BLaER1 (cell line): ENCODE results near the gene TTBK2.

Source experiments
- H3K27ac ChIP-seq: shearing (Covaris generic); formaldehyde crosslinking; 2 replicates; pipeline ENCODE4 v1.8.1; 2022
- H3K27me3 ChIP-seq: shearing (Covaris generic); formaldehyde crosslinking; 2 replicates; pipeline ENCODE4 v1.8.1; 2022
- H3K36me3 ChIP-seq: shearing (Covaris generic); formaldehyde crosslinking; 2 replicates; pipeline ENCODE4 v1.8.1; 2022
- H3K4me1 ChIP-seq: shearing (Covaris generic); formaldehyde crosslinking; 2 replicates; pipeline ENCODE4 v1.8.1; 2022
- H3K4me2 ChIP-seq: shearing (Covaris generic); formaldehyde crosslinking; 2 replicates; pipeline ENCODE4 v1.8.1; 2022
- H3K4me3 ChIP-seq: shearing (Covaris generic); formaldehyde crosslinking; 2 replicates; pipeline ENCODE4 v1.8.1; 2022
- H3K9ac ChIP-seq: shearing (Covaris generic); formaldehyde crosslinking; 2 replicates; pipeline ENCODE4 v1.8.1; 2022
- H3K9me3 ChIP-seq: shearing (Covaris generic); formaldehyde crosslinking; 2 replicates; pipeline ENCODE4 v1.8.1; 2022
- H4K20me1 ChIP-seq: shearing (Covaris generic); formaldehyde crosslinking; 2 replicates; pipeline ENCODE4 v1.8.1; 2022
- Cebpa-rat ChIP-seq: shearing (Covaris generic); IDR thresholded peaks from 2 replicates; pipeline ENCODE4 v1.8.1; 2022

The TTBK2 gene

GRCh38 chr15:42879443-42879842, 41.1 kb downstream of the TTBK2 start:
- Histone ChIP-seq H3K4me2 (no peak overlapping the region), H3K27ac (no peak overlapping the region), H3K4me3 (no peak overlapping the region), H3K27me3 (no peaks in the 10 kb centered on the region), H3K9ac (no peak overlapping the region), H4K20me1 (0 out of 2 replicates have a peak, but pooled peaks cover 11% of the 10 kb centered on the region), H3K4me1 (no peaks in the 10 kb centered on the region), H3K36me3 (peaks cover 19% of the 10 kb centered on the region; the same call in 1 of the 2 replicates), H3K9me3 (peaks cover 16% of the 10 kb centered on the region)
- TF ChIP-seq Cebpa-rat = no peak

DNA sequence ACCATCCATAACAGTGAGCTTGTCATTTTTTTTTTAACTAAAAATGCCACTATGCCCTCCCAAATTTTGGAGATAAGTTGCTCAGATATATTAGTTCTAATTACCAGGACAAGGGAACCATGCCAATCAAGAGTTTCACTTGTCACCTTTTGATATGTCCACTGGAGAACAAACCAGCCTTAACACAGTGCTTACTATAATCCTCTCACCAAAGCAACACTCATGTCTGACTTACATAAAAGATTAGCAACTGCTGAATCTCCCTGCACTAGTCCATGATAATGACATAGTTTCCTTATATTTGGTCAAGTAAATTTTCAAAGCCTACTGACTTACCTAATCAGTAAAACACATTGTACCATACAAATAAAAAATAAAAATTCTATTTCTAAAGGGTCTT, 44.4 kb downstream of the TTBK2 start:
- no peak overlapping the region for H3K4me2 ChIP-seq
- TF ChIP-seq Cebpa-rat = no peak
- no peaks in the 10 kb centered on the region for H3K27me3 ChIP-seq
- H3K27ac ChIP-seq = no peak overlapping the region
- H3K9ac ChIP-seq = no peak overlapping the region
- H3K9me3 ChIP-seq = no peaks in the 10 kb centered on the region
- H3K36me3 ChIP-seq = peaks cover 14% of the 10 kb centered on the region; the same call in 1 of the 2 replicates
- H3K4me1 ChIP-seq = no peaks in the 10 kb centered on the region
- H4K20me1 ChIP-seq = 0 out of 2 replicates have a peak, but pooled peaks cover 14% of the 10 kb centered on the region
- H3K4me3 ChIP-seq = no peak overlapping the region

DNA sequence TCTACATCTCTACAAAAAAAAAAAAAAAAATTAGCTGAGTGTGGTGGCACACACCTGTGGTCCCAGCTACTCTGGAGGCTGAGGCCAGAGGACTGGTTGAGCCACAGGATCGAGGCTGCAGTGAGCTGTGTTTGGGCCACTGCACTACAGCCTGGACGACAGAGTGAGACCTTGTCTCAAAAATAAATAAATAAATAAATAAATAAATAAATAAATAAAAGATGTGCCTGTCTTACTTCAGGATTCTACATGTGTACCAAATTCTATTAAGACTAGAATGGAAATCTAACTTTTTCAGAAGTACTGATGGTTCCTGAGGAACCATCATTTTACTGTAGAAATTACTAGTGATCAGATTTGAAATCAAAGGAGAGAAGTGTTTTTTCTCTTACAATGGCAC, 51.9 kb downstream of the TTBK2 start:
- no peak overlapping the region for H3K4me3 ChIP-seq
- no peak overlapping the region for H3K27ac ChIP-seq
- 0 out of 2 replicates have a peak, but pooled peaks cover 4% of the 10 kb centered on the region for H4K20me1 ChIP-seq
- H3K27me3 ChIP-seq = no peaks in the 10 kb centered on the region
- H3K4me2 ChIP-seq = no peak overlapping the region
- H3K9me3 ChIP-seq = no peaks in the 10 kb centered on the region
- no peaks in the 10 kb centered on the region for H3K4me1 ChIP-seq
- no peak overlapping the region for H3K9ac ChIP-seq
- no peak for TF ChIP-seq Cebpa-rat
- H3K36me3 ChIP-seq = peaks cover 39% of the 10 kb centered on the region

DNA sequence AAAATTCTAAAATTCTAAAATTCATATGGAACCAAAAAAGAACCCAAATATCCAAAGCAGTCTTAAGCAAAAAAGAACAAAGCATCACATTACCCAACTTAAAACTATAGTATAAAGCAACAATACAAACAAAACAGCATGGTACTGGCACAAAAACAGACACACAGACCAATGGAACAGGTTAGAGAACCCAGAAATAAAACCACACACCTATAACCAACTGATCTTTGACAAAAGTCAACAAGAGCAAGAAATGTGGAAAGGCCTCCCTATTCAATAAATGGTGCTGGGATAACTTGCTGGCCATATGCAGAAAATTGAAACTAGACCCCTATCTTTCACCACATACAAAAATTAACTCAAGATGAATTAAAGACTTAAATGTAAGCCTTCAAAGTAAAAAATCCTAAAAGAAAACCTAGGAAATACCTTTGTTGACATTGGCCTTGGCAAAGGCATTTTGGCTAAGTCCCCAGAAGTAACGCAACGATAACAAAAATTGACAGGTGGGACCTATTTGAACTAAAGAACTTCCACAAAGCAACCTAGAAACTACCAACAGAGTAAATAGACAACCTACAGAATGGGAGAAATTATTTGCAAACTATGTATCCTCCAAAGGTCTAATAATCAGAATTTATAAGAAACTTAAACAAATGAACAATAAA, 56.9 kb downstream of the TTBK2 start:
- peaks cover 42% of the 10 kb centered on the region for H3K36me3 ChIP-seq
- no peaks in the 10 kb centered on the region for H3K4me1 ChIP-seq
- no peak overlapping the region for H3K9ac ChIP-seq
- H3K4me3 ChIP-seq = no peak overlapping the region
- no peak overlapping the region for H3K4me2 ChIP-seq
- TF ChIP-seq Cebpa-rat = no peak
- no peak overlapping the region for H3K27ac ChIP-seq
- H3K27me3 ChIP-seq = no peaks in the 10 kb centered on the region
- no peaks in the 10 kb centered on the region for H4K20me1 ChIP-seq
- no peaks in the 10 kb centered on the region for H3K9me3 ChIP-seq

DNA sequence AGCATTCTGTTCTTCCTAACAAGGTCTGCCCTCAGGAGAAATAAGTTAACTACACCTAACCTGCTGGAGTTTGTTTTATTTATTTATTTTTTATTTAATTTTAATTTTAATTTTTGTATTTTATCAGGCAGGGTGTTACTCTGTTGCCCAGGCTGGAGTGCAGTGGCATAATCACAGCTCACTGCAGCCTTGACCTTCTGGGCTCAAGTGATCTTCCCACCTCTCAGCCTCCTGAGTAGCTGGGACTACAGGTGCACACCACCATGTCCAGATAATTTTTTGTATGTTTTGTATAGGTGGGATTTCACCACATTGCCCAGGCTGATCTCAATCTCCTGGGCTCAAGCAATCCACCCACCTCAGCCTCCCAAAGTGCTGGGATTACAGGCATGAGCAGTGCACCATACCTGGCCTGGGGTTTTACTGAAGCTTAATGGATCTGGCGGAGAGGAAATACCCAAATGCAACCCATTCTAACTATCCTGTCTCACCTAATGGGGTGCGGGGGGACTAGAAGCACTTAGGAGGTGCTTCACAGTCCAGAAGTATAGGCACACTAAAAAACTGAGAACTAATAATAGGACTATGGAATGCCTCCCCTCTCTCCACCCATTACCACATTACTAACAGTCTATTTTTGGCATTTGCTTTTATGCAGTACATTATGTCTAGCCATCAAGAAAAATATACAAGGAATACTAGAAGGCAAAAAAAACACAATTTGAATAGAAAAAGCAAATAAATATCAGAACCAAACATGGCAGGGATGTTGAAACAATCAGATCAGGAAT, 61.4 kb downstream of the TTBK2 start:
- no peak overlapping the region for H3K4me3 ChIP-seq
- TF ChIP-seq Cebpa-rat = no peak
- H4K20me1 ChIP-seq = no peaks in the 10 kb centered on the region
- no peaks in the 10 kb centered on the region for H3K27me3 ChIP-seq
- no peak overlapping the region for H3K27ac ChIP-seq
- H3K36me3 ChIP-seq = peaks cover 27% of the 10 kb centered on the region
- peaks cover 5% of the 10 kb centered on the region; the same call in 1 of the 2 replicates for H3K9me3 ChIP-seq
- no peak overlapping the region for H3K4me2 ChIP-seq
- H3K9ac ChIP-seq = no peak overlapping the region
- H3K4me1 ChIP-seq = no peaks in the 10 kb centered on the region

GRCh38 chr15:42858540-42858939, 62.0 kb downstream of the TTBK2 start:
- H3K9ac ChIP-seq = no peak overlapping the region
- no peaks in the 10 kb centered on the region for H3K27me3 ChIP-seq
- peaks cover 33% of the 10 kb centered on the region for H3K36me3 ChIP-seq
- TF ChIP-seq Cebpa-rat = no peak
- H3K4me2 ChIP-seq = no peak overlapping the region
- no peak overlapping the region for H3K4me3 ChIP-seq
- no peak overlapping the region for H3K27ac ChIP-seq
- no peaks in the 10 kb centered on the region for H4K20me1 ChIP-seq
- H3K4me1 ChIP-seq = no peaks in the 10 kb centered on the region
- H3K9me3 ChIP-seq = peaks cover 5% of the 10 kb centered on the region; the same call in 1 of the 2 replicates

DNA sequence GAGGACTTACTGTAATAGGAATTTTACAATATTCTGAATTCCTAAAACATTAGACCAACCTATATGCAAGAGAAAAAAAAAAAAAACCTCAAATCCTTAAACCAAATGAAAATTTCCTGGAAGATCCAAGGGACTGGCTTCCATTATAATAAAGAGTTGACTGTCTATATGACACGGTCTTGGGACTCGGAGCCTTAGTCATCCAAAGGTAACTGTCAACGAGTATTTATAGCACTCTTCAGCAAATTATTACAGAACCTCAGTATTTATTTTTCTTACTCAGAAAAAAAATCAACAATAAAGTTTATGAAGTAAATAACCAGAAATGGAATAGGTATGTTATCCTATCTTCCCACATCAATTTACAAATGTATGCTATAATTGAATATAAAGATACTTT, 66.0 kb downstream of the TTBK2 start:
- Histone ChIP-seq H3K9me3 (peaks cover 5% of the 10 kb centered on the region; the same call in 1 of the 2 replicates), H3K27ac (no peak overlapping the region), H3K4me1 (no peaks in the 10 kb centered on the region), H3K4me3 (no peak overlapping the region), H3K36me3 (peaks cover 30% of the 10 kb centered on the region), H4K20me1 (no peaks in the 10 kb centered on the region), H3K9ac (no peak overlapping the region), H3K4me2 (no peak overlapping the region), H3K27me3 (no peaks in the 10 kb centered on the region)
- TF ChIP-seq Cebpa-rat = no peak

DNA sequence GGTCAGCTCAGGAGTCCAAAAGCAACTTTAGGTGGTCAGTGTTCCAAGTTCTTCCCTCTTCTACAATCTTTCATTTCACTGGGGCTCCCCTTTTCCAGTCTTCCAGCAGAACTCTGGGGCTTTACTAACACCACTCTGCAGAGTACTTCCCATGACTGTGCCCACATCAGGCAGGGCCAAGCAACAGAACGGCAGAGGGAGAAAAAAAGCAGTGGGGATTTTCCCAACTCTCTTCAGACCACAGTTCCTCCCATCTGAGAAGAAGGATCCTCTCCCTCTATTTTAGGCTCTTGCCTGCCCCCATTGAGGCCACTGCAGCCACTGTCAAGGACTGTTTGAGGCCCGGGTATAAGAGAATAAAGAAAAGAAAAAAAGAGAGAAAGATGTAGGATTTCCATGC, 70.7 kb downstream of the TTBK2 start:
- H3K36me3 ChIP-seq = peaks cover 31% of the 10 kb centered on the region
- H3K9ac ChIP-seq = no peak overlapping the region
- H3K4me2 ChIP-seq = no peak overlapping the region
- H3K4me3 ChIP-seq = no peak overlapping the region
- no peak for TF ChIP-seq Cebpa-rat
- H3K4me1 ChIP-seq = no peaks in the 10 kb centered on the region
- H3K9me3 ChIP-seq = peaks cover 8% of the 10 kb centered on the region
- H3K27me3 ChIP-seq = no peaks in the 10 kb centered on the region
- no peaks in the 10 kb centered on the region for H4K20me1 ChIP-seq
- H3K27ac ChIP-seq = no peak overlapping the region

GRCh38 chr15:42848846-42849245, 71.7 kb downstream of the TTBK2 start:
- no peak overlapping the region for H3K9ac ChIP-seq
- H4K20me1 ChIP-seq = no peaks in the 10 kb centered on the region
- peaks cover 37% of the 10 kb centered on the region for H3K36me3 ChIP-seq
- H3K9me3 ChIP-seq = peaks cover 18% of the 10 kb centered on the region
- H3K4me2 ChIP-seq = no peak overlapping the region
- no peak overlapping the region for H3K4me3 ChIP-seq
- H3K27ac ChIP-seq = no peak overlapping the region
- no peak for TF ChIP-seq Cebpa-rat
- H3K4me1 ChIP-seq = no peaks in the 10 kb centered on the region
- H3K27me3 ChIP-seq = no peaks in the 10 kb centered on the region

DNA sequence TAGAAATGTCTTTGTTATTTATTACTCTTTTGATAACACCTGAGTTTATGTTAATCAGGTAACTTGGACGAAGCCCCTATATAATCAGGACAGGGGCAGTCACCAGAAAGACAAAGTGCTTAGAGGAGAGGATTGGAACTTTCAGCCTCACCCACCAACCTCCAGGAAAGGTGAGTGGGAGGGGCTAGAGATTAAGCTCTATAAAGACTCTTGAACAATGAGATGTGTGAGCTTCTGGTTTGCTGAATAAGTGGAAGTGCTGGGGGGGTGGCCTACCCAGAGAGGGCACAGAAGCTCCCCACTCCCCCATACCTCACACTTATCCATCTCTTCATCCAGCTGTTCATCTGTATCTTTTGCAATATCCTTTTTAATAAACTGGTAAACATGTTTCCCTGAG, 73.9 kb downstream of the TTBK2 start:
- no peak overlapping the region for H3K27ac ChIP-seq

More for the DNA sequence above, 73.9 kb downstream of the TTBK2 start:
- no peaks in the 10 kb centered on the region for H4K20me1 ChIP-seq
- no peaks in the 10 kb centered on the region for H3K4me1 ChIP-seq
- no peak overlapping the region for H3K9ac ChIP-seq
- H3K4me3 ChIP-seq = no peak overlapping the region
- H3K4me2 ChIP-seq = no peak overlapping the region
- H3K36me3 ChIP-seq = peaks cover 38% of the 10 kb centered on the region
- TF ChIP-seq Cebpa-rat = no peak
- H3K9me3 ChIP-seq = peaks cover 25% of the 10 kb centered on the region
- no peaks in the 10 kb centered on the region for H3K27me3 ChIP-seq
